ENCODE results near the gene DUSP12. TPM values are rescaled to one million over a fixed set of nuclear protein-coding genes. Genes with fewer than 3 reads are reported as not detected.

The DUSP12 gene
- total and polyA plus RNA-seq, 2 donors (not counting 3 experiments of a cell fraction or from before 2014, with no cell fraction given): 26.8 to 31.6 TPM

GRCh38 chr1:161766102-161766981 is 16.8 kb downstream of the DUSP12 start, which contains the start of gene ATF6:
TSS of gene ATF6 (plus strand) at chr1:161766320. CDS start at chr1:161766361, 41 bp downstream.
- Histone ChIP-seq H4K20me1 (replicated peaks; ENCODE audit: control insufficient read depth, extremely low read depth, insufficient read depth, low read length) (no peaks in the 10 kb centered on the region), H3K9me1 (replicated peaks; ENCODE audit: control insufficient read depth, extremely low read depth, insufficient read depth, low read length) (no peaks in the 10 kb centered on the region), H3K4me1 (ENCODE audit: control insufficient read depth, extremely low read depth, insufficient read depth, low read length) (peaks cover 30% of the 10 kb centered on the region), H3K4me2 (ENCODE audit: insufficient read depth, low read length) (peak within 1 kb of the TSS; percentile 100), H3K9me3 (replicated peaks; ENCODE audit: control insufficient read depth, insufficient read depth, low read length) (no peaks in the 10 kb centered on the region), H3K79me2 (ENCODE audit: control insufficient read depth, insufficient read depth, low read length) (peaks cover 51% of the 10 kb centered on the region), H3K4me3 (replicated peaks in 1 of 3; ENCODE audit: insufficient read depth in 1 of 3, low read depth in 1 of 3, low read length in 3 of 3) (peak within 1 kb of the TSS; percentile 64 to 92 (median 84)), H3K27me3 (ENCODE audit: control insufficient read depth in 2 of 2, insufficient read depth in 2 of 2, low read length in 2 of 2) (no peaks in the 10 kb centered on the region), H3K27ac (ENCODE audit: insufficient read depth, low read depth, low read length) (peak within 1 kb of the TSS; percentile 88), H3K9ac (replicated peaks; ENCODE audit: extremely low read depth, insufficient read depth, low read length) (peak within 1 kb of the TSS; percentile 97), H2AFZ (ENCODE audit: low read depth, low read length) (peak within 1 kb of the TSS; percentile 58), H3K36me3 (ENCODE audit: control insufficient read depth in 2 of 2, extremely low read depth in 1 of 2, insufficient read depth in 2 of 2, low read length in 2 of 2) (no peaks in the 10 kb centered on the region)
- peak; percentile 97 for DNase-seq (ENCODE audit: low read depth, low spot score)
- CTCF ChIA-PET: interaction anchor here (0.5 to 2.0 kb wide), 4 partner anchors 17 to 271 kb away, joined by 3 to 14 read pairs (median 4); partner anchors contain the start of gene DUSP12
- intact Hi-C loops (cut with micrococcal nuclease): loop anchor here (2.0 to 10.0 kb wide), 2 partner anchors 18 to 268 kb away; partner anchors contain the start of gene DUSP12
- peak; percentile 80 for FAIRE-seq
- TSS peak; percentile 52 for BruUV-seq (replicated peaks)
- POLR2A ChIA-PET: no interaction called here
- dilution Hi-C loops (cut with MboI; ENCODE audit: extremely low pct_ligation_motif_present, low sequenced_read_pairs): no loop called here
- peak; percentile 37 for TF ChIP-seq FOS (IDR thresholded peaks at IDR 0.05; ENCODE audit: borderline replicate concordance, insufficient read depth, low read length)
- TF ChIP-seq EZH2 (IDR thresholded peaks at IDR 0.05; ENCODE audit: borderline replicate concordance, low read depth, low read length, severe bottlenecking): no peak
- no peak for TF ChIP-seq CTCF (IDR thresholded peaks at IDR 0.05; ENCODE audit: extremely low read depth in 1 of 2, insufficient read depth in 1 of 2, low read depth in 1 of 2, low read length in 2 of 2)
- no peak for TF ChIP-seq MAX (IDR thresholded peaks at IDR 0.05; ENCODE audit: insufficient read depth, insufficient read length)
- peak; percentile 86 for TF ChIP-seq GATA2 (IDR thresholded peaks at IDR 0.05; ENCODE audit: insufficient read depth, insufficient read length, low read depth, low read length)
- TF ChIP-seq POLR2AphosphoS5 (IDR thresholded peaks at IDR 0.05; ENCODE audit: insufficient read depth, low read depth, low read length): peak; percentile 84
- TF ChIP-seq MYC (IDR thresholded peaks at IDR 0.05; ENCODE audit: low read depth, low read length): no peak
- peak; percentile 70 for TF ChIP-seq POLR2A (IDR thresholded peaks at IDR 0.05; ENCODE audit: low read depth, low read length)
- TF ChIP-seq JUN (IDR thresholded peaks at IDR 0.05; ENCODE audit: borderline replicate concordance, insufficient read depth, insufficient read length, low read depth): no peak

Data from endothelial cell of umbilical vein (primary cell).